GM23338 (cell line): ENCODE measurements around the gene MAP4K3.

Experiments used
- CREB1 ChIP-seq: fragments of 250-450 bp; sonication (Bioruptor Pico); IDR thresholded peaks from 2 replicates; pipeline ENCODE4 v1.5.0; 2020; ENCODE audit warnings: low read depth, mild to moderate bottlenecking, moderate library complexity
- EZH2 ChIP-seq: fragments of 200-600 bp; sonication (generic); IDR thresholded peaks from one replicate; pipeline ENCODE4 v1.8.0; 2017; ENCODE audit warnings: antibody characterized with exemption, mild to moderate bottlenecking, low read depth; ENCODE audit not compliant: unreplicated experiment
- EZH2phosphoT487 ChIP-seq: fragments of 200-600 bp; sonication (generic); IDR thresholded peaks from one replicate; pipeline ENCODE4 v1.8.1; 2018; ENCODE audit warnings: antibody characterized with exemption; ENCODE audit not compliant: unreplicated experiment
- JUNB ChIP-seq: IDR thresholded peaks from one replicate; pipeline ENCODE4 v1.6.1; 2016; ENCODE audit warnings: antibody characterized with exemption; ENCODE audit not compliant: unreplicated experiment
- NANOG ChIP-seq: IDR thresholded peaks from 2 replicates; pipeline ENCODE4 v1.6.1; 2016; ENCODE audit warnings: antibody characterized with exemption, borderline replicate concordance
- POLR2AphosphoS5 ChIP-seq: IDR thresholded peaks from 2 replicates; pipeline ENCODE4 v1.6.1; 2016; ENCODE audit warnings: antibody characterized with exemption, low read depth
- ZNF331 ChIP-seq: fragments of 250-450 bp; sonication (Bioruptor Pico); IDR thresholded peaks from 2 replicates; pipeline ENCODE4 v1.5.0; 2020; ENCODE audit warnings: low read depth, mild to moderate bottlenecking, moderate library complexity
- TF ChIP-seq, protein P1 (sequence below), 2 experiments: fragments of 200-600 bp in 1 of 2; sonication (generic) in 1 of 2; conservative IDR thresholded peaks; 2 replicates each; pipeline versions ENCODE4 v1.5.1 to v1.6.1; 2016 to 2017; ENCODE audit warnings: antibody characterized with exemption in 2 of 2, low read depth in 2 of 2, mild to moderate bottlenecking in 2 of 2, moderate library complexity in 1 of 2
- TF ChIP-seq, protein P2 (sequence below): IDR thresholded peaks from one replicate; pipeline ENCODE4 v1.6.1; 2018; ENCODE audit warnings: antibody characterized with exemption; ENCODE audit not compliant: unreplicated experiment

DNA sequence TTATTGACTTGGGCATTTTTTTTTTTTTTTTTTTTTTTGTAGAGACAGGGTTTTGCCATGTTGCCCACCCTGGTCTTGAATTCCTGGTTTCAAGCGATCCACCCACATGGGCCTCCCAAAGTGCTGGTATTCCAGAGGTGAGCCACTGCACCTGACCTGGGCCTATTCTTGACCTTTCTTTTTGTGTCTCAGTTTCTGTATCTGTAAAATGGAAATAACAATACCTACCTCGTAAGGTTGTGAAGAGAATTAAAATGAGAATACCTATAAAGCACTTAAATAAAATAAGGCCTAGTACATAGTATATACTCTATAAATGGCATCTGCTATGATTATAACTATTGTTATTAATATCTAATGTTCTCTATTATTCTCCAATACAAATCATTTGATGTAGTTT lies 15.7 kb downstream of the MAP4K3 start:
- TF ChIP-seq, protein P1, sequence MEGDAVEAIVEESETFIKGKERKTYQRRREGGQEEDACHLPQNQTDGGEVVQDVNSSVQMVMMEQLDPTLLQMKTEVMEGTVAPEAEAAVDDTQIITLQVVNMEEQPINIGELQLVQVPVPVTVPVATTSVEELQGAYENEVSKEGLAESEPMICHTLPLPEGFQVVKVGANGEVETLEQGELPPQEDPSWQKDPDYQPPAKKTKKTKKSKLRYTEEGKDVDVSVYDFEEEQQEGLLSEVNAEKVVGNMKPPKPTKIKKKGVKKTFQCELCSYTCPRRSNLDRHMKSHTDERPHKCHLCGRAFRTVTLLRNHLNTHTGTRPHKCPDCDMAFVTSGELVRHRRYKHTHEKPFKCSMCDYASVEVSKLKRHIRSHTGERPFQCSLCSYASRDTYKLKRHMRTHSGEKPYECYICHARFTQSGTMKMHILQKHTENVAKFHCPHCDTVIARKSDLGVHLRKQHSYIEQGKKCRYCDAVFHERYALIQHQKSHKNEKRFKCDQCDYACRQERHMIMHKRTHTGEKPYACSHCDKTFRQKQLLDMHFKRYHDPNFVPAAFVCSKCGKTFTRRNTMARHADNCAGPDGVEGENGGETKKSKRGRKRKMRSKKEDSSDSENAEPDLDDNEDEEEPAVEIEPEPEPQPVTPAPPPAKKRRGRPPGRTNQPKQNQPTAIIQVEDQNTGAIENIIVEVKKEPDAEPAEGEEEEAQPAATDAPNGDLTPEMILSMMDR (conservative IDR thresholded peaks at IDR 0.05; ENCODE audit: low read depth in 2 of 2), result no peak
- no peak for TF ChIP-seq EZH2
- TF ChIP-seq, protein P2, sequence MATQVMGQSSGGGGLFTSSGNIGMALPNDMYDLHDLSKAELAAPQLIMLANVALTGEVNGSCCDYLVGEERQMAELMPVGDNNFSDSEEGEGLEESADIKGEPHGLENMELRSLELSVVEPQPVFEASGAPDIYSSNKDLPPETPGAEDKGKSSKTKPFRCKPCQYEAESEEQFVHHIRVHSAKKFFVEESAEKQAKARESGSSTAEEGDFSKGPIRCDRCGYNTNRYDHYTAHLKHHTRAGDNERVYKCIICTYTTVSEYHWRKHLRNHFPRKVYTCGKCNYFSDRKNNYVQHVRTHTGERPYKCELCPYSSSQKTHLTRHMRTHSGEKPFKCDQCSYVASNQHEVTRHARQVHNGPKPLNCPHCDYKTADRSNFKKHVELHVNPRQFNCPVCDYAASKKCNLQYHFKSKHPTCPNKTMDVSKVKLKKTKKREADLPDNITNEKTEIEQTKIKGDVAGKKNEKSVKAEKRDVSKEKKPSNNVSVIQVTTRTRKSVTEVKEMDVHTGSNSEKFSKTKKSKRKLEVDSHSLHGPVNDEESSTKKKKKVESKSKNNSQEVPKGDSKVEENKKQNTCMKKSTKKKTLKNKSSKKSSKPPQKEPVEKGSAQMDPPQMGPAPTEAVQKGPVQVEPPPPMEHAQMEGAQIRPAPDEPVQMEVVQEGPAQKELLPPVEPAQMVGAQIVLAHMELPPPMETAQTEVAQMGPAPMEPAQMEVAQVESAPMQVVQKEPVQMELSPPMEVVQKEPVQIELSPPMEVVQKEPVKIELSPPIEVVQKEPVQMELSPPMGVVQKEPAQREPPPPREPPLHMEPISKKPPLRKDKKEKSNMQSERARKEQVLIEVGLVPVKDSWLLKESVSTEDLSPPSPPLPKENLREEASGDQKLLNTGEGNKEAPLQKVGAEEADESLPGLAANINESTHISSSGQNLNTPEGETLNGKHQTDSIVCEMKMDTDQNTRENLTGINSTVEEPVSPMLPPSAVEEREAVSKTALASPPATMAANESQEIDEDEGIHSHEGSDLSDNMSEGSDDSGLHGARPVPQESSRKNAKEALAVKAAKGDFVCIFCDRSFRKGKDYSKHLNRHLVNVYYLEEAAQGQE, result no peak
- no peak for TF ChIP-seq JUNB
- TF ChIP-seq EZH2phosphoT487, result no peak
- TF ChIP-seq CREB1, result no peak
- no peak for TF ChIP-seq POLR2AphosphoS5
- TF ChIP-seq NANOG, result no peak
- TF ChIP-seq ZNF331, result no peak
